Activated CD4-positive, alpha-beta T cell treated with anti-CD3 and anti-CD28 coated beads, Interleukin-2, amount 50 U/mL, for 48 hours (primary cell): ENCODE results near the gene DLL1.
"Not testable (repeated sequence)": the region's sequence is repeated elsewhere in the genome, so short reads cannot be mapped to it uniquely, and the experiment has no call there.

Experiments
- DNase-seq, 2 experiments: peaks; one replicate each; pipeline ENCODE4 v3.0.0-alpha.2; 2020

Gene DLL1, protein sequence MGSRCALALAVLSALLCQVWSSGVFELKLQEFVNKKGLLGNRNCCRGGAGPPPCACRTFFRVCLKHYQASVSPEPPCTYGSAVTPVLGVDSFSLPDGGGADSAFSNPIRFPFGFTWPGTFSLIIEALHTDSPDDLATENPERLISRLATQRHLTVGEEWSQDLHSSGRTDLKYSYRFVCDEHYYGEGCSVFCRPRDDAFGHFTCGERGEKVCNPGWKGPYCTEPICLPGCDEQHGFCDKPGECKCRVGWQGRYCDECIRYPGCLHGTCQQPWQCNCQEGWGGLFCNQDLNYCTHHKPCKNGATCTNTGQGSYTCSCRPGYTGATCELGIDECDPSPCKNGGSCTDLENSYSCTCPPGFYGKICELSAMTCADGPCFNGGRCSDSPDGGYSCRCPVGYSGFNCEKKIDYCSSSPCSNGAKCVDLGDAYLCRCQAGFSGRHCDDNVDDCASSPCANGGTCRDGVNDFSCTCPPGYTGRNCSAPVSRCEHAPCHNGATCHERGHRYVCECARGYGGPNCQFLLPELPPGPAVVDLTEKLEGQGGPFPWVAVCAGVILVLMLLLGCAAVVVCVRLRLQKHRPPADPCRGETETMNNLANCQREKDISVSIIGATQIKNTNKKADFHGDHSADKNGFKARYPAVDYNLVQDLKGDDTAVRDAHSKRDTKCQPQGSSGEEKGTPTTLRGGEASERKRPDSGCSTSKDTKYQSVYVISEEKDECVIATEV

DNA sequence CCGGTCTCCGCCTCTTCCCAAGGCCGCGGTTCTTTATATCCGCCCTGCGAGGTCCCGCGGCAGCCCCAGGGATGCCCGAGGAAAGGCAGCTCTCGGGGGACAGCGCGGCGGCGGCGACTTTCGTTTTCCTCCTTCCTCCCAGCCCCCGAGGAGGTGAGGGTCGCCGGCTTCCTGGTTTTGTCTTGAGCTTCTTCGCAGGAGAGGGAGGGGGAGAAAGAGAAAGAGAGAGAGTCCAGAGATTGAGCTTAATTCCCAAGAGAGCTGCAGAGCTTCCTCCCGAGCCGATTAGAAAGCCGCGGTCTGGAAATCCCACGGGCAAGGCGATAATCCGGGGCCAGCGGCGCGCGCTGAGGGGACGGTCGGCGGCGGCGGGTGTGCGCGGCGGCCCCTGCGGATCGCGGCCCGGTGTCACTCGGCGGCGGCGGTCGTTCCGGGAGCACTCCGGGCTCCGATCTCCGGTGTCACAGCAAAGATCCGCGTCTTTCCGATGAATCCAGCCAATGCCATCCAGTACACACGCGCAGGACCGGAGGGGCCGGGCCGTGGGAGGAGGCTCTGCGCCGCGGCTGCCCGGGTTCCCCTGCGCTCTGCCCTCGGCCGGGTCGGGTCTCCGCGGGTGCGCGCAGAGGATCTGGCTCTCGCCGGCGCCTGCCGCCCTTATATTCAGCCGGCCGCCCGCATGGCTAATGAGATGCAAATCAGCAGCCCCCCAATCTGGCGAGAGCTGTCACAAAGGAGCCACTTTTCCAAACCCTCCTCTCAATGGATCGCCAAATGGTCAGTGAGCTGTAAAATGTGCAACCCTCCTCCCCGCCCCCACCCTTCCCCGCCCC is at the start of gene DLL1:
Gene DLL1, minus strand, starts transcription at position 783 of the 833 bp plus-strand sequence. CDS start 939 bp downstream, outside the sequence.
- peak; percentile 35 to 47 for DNase-seq

DNA sequence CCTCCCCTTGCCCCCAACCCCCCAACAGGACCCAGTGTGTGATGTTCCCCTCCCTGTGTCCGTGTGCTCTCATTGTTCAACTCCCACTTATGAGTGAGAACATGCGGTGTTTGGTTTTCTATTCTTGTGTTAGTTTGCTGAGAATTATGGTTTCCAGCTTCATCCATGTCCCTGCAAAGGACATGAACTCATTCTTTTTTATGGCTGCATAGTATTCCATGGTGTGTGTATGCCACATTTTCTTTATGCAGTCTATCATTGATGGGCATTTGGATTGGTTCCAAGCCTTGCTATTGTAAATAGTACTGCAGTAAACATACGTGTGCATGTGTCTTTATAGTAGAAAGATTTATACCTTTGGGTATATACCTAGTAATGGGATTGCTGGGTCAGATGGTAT is 44.3 kb upstream of the DLL1 start:
- not testable (repeated sequence) for DNase-seq

DNA sequence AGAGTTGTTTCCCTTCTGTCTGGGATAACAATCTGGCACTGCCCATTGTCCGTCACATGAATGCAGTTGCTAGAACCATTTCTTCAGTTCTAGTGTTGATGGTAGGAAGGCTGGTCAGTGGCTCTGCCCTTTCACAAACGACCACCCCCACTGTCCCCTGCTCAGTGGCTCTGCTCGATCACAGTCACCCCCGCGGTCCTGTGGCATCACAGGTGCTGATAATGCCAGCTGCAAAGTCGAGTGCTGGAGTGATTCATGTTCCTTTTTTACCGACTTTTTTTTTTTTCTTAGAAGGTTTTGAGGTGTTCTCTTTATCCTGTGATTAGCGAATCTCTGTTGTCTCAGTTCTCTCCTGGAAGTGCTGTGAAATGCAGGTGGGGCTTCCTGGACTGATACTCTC is 38.4 kb upstream of the DLL1 start:
- no peak for DNase-seq

DNA sequence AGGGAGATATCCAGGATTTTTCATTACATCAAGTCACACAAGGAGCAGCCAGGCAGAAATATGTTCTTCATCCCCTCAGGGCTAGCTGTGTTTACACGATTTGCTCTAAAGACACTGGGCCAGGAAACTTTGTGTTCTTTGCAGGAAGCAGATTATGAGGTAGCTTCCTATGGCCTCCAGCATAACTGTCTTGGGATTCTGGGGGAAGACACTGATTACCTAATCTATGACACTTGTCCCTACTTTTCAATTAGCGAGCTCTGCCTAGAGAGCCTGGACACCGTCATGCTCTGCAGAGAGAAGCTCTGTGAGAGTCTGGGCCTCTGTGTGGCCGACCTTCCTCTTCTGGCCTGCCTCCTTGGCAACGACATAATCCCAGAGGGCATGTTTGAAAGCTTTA is 26.8 kb upstream of the DLL1 start:
- no peak for DNase-seq

DNA sequence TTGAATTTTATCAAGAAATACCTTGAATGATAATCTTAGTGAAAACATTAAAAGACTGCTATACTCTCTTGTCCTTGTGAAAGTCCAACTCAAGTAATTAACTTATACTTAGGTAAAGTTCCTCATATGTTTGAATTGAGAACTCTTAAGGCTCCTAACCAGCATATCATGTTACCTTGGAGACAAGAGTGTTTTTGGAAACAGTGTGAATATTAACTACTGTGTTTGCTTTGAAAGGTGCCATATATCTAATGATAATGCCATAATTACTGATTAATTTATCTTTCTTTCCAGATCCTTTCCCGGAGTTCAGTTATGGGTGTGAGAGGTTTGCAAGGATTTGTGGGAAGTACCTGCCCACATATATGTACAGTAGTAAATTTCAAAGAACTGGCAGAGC is 26.2 kb upstream of the DLL1 start:
- DNase-seq: no peak

DNA sequence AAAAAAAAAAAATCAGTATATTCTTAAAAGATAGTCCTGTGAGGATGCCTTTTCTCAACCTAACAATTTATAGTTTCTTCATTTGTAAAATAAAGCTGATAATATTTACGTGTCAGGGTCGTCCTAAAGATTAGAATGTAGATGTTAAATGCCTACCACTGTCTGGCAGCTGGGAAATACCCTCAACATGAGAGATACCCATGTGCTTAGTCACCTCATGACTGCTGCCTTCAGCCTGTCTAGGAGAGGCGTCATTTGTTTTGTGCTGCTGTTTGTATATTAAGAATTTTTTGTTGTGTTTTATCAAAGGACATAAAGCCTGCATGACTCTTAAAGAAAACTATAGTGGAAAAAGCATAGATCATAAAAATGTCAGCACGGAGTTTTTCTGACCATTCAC is 25.2 kb upstream of the DLL1 start:
- no peak for DNase-seq

DNA sequence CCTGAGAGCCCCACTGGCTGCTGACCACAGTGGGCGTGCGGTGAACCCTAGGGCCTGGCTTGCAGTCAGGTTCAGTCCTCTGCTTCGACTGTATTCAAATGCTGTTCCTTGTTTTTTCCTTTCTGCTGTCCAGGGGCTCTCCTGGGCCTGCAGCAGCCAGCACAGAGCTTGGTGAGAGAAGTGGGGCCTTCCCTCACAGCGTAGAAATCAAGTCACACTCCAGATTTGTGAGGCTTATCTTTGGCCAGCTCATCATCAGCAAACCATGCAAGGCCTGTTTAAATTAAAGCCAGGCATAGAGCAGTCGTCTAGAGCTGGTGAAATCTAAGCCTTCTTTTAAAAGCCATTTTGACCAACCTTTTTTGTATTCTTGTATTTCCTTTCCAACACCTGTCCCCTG is 24.1 kb upstream of the DLL1 start:
- no peak for DNase-seq

DNA sequence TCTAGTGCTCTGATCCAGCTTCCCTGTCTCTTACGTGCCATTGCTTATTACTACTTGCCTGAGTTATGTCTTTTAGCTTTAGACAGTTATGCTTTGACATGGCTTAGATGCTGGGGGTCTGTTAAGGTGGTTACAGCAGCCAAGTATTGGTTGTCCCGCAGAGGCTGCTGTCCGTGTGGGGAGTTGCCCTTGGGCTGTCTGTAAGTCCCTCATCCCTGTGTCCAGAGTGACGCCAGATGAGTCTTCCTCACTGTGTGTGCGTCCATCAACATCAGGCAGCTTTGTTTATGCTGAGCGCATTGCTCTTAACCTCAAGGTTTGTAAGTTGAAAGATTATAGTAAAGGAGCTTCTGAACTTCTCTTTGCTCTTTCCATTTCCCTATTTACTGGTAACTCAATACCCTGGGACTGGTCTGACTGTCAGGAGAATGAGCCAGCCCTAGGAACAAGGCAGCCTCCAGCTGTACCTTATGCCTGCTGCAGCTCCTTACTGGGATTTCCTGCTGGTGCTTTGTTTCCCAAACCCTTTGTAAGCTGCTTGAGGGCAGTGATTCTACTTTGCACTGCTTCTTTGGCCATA is 22.9 kb upstream of the DLL1 start:
- DNase-seq: no peak

DNA sequence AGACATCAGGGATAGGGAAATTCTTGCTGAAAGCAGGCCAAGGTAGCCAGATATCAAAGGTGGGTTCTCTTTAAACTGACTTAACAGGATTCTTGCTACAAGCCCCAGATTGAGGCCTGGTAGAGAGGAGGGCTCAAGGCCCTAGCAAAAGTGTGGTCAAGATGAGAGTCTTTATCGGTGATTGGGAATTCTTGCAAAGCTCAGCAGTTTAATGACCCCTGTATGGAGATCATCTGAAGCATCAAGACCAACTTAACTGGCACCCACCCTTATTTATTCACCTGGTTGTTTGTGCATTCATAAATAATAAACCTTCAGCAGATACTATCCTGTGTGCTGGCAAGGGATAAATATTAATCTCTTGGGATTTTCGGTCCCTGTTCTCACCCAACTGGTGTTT is 22.0 kb upstream of the DLL1 start:
- DNase-seq: no peak

DNA sequence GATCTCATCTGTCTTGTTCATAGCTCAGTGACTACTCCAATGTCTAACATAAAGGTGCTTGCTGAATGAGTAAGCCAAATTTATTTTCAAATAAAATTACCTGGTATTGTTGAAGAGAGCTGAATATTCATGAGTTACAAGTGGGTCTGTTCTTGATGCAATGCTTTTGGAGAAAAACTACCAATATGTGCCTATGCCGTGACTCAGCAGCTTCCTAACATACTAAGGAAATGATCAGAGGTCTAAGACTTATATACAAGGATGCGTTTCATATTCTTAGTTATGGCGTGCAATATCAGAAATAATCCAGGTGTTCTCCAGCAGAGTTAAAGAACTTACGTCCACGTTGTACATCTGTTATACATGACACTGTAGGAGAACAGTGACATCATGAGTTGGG is 20.8 kb upstream of the DLL1 start:
- DNase-seq: no peak

DNA sequence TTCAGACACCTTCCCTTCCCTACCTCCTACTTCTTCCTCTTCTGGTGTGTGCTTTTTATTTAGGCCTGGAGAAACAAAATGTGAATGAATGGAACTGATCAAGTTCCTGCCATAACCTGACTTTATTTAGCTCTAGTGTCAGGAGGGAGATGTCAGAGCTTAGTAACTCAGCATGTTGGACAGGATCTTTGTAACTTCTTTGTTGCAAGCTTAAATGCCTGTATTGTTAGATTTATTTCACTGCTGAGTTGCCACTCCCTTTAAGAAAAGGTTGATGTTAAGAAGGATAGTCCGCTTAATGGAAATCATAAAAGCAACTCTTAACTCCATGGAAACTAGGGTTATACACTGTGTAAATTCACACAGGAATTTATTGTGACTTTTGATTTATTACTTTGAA is 17.9 kb upstream of the DLL1 start:
- DNase-seq: no peak

DNA sequence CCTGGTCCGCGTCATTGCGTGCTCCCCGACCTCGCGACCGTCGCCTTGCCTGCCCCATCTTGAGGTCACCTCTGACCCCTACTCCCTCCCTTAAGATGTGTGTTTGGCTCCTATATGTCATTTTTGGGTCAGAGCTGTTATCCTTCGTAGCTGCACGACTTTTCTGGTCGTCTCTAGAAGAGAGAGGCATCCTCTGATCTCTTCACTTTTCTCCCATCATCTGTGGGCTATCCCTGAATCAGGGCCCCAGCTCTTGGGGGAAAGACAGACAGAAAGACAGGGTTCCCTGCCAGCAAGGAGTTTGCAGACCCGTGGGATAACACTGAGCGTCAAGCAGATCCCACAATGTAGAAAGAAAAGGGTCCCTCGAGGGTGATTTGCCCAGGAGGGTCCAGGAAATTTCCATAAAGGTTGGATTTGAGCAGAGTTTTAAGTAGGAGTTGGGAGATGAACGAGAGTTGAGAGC is 16.2 kb upstream of the DLL1 start:
- no peak for DNase-seq

DNA sequence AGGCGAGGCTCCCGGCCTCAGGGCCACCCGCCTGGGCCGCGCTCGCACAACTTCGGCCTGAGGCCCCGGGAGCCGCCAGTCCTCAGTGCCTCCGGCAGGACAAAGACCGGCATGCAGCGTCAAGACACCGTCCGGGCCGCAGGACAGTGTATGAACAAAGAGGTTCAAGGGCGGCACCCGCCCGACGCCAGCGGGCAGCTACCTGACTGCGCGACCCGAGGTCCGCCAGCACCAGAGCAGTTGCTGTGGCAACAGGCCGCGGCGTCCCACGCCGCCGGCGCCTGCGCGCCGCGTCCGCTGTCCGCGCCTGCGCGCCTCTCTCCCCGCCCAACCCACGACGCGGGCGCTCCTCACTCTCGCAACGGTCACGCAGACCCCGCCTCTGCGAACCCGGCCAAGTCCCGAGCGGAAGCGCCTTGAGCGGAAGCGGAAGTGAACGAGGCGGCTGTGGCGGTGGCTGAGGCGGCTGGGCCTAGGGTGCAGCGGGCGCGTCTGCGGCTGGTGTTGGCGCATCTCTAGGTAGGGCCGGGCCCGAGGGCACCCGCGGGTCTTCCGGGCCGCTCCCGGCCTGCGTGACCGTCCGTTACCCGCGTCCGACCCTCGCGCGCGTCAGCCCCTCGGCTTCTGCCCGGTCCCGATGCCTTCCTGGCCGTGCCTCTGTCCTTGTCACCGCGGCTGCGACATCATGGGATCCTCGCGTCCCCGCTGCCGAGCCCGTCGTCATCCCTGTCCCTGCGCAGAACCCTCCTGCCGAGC is 15.6 kb upstream of the DLL1 start, which contains the start of gene FAM120B:
Gene FAM120B, plus strand, starts transcription at position 435 of the 756 bp plus-strand sequence. CDS start 10,633 bp downstream, outside the sequence.
- DNase-seq: peak; percentile 93 to 95

DNA sequence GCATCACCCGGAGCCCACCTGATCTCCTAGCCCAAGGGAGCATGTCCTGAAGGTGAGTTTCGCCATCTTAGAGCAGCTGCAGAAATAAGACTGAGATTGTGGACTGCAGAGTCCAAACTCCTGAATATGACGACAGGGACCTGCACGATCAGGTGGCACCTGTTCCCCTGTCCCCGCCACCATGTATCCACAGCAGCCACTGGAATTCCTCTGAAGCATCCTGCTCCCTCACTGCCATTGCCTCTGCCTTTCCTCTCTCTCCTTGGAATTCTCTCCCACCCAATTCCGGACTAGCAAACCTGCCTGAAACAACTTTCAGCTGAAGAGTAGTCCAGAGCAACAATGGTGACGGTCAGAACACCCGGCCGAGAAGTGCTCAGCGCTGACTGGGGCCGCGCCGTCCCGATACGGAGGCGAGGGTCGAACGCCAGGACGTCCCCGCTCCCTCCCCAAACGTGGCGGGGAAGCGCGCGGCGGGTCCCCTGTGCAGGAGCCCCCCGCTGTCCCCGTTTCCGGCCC is 15.0 kb upstream of the DLL1 start:
- DNase-seq: no peak

DNA sequence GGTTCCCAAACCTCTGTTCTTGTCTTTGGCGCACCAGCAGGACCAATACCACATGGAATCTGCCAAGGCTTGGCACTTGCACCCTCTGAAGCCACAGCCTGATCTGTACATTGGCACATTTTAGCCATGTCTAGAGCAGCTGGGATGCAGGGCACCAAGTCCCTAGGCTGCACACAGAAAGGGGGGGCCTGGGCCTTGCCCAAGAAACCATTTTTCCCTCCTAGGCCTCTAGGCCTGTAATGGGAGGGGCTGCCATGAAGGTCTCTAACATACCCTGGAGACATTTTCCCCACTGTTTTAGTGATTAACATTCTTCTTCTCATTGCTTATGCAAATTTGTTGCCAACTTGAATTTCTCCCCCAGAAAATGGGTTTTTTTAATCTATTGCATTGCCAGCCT is 10.3 kb upstream of the DLL1 start:
- DNase-seq: no peak

DNA sequence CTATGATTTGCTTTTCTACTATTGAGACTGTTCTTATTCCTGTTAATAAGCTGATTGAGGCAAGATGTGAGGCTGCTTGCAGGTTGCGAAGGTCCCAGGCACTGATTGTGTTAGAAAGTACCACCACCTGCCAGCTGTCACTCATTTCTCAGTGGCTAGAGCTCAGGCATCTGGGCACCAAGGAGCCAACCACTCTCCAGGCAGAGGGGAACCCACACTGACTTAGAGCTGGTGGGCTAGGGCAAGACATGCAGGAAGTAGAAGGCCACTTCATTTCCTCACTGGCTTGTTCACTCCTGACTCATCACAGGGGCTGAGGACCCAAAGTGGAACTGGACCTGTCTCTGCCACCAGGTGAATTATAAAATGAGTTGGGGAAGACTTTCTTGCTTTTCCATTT is 7.8 kb upstream of the DLL1 start:
- DNase-seq: no peak

DNA sequence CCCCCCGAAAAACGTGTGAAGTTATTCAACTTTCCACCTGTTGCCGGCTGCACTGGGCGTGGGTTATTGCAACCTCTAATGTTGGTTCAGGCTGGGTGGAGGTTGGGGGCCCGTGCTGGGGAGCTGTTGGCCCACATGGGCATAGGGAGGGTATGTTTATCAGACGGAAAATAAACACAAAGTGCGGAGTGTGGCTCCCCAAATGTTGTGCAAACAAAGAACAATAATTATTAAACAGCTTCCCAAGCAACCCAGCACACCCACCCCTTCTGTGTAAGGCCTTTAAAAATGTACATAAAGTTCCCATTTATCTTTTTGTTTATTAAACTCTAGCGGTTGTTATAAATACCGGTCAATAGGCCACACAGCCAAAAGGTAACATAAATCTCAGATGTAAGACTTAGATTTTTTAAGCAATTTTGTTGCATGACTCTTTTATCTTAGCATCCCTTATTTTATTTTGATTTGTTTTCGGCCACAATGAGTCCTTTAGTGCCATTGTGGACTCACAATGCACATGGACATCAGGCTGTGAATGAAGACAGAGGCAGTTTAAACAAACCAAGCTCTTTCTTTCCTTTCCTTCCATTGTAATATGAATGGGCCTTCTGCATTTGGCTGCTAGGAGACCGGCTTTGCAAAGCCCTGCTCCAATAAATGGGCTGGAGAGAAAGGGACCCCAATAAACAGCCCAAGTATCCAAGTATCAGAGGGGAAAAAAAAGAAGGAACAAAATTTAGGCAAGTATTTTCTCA is 6.9 kb upstream of the DLL1 start:
- no peak for DNase-seq

DNA sequence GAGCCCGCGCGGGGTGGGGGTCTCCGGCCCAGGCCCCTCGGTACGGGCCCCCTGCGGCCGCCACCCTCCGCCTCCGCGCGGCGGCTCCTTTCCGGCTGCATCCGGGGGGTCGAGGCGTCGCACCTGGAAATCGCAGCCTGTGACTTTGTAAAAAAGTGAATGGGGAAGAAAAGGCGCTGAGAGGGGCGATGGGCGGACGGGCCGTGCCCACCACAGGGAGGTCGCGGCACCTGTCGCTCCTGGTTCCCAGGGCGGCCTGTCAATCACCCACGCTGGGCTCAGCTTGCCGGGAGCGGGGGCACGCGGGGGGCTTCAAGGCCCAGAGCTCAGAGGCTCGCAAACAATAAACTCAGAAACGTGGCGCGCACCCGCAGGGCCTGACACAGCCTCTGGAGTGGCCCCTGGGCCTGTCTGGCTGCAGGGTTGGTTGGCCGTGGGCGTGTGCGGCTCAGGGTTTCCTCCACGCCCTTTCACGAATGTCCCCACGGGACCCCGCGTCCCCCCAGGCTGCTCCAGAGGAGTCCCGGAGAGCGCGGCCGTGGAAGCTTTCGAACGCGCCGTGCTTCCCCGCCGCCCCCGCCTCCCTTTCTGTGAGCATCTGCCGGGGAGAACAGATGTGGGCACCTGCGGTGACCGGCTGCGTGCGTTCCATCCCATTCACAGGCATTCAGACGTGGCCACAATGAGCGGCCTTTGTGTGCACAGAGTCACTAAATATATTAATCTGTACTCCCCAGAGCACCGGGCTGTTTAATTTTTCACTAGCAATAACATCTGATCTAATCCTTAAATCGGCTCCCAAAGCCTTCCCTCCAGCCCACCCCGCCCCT is 6.1 kb upstream of the DLL1 start:
- no peak for DNase-seq

DNA sequence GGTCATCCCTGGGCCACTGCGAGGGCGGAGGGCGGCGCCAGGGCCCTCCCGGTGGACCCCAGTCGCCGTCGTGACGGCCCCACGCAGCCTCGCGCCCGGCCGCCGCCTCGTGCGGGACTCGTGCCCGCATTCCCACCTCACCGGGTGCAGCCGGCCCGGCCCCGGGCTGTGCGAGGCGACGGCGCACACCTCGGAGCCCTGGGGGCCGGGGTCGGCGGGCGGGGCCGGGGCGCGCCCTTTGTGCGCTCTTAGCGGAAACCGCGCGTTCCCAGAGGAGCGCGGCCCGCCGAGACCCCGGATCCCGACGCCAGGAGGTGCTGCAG is 5.5 kb upstream of the DLL1 start:
- DNase-seq: no peak
